PC-3 (cell line): ENCODE results near the gene CD151.

Experiments used
- EZH2 ChIP-seq: fragments of 300-600 bp; sonication (generic); IDR thresholded peaks from one replicate; pipeline ENCODE4 v1.6.1; 2017; ENCODE audit warnings: antibody characterized with exemption, mild to moderate bottlenecking, low read length; ENCODE audit not compliant: unreplicated experiment
- EZH2phosphoT487 ChIP-seq: fragments of 300-600 bp; sonication (generic); IDR thresholded peaks from 2 replicates; pipeline ENCODE4 v1.6.1; 2018; ENCODE audit warnings: mild to moderate bottlenecking, antibody characterized with exemption, low read length, borderline replicate concordance
- TF ChIP-seq, protein P1 (sequence below): fragments of 300-600 bp; sonication (generic); conservative IDR thresholded peaks from 2 replicates; pipeline ENCODE4 v1.5.1; 2017; ENCODE audit warnings: antibody characterized with exemption, low read depth, mild to moderate bottlenecking, low read length

GRCh38 chr11:837990-838307, 5.2 kb downstream of the CD151 start:
- TF ChIP-seq, protein P1, sequence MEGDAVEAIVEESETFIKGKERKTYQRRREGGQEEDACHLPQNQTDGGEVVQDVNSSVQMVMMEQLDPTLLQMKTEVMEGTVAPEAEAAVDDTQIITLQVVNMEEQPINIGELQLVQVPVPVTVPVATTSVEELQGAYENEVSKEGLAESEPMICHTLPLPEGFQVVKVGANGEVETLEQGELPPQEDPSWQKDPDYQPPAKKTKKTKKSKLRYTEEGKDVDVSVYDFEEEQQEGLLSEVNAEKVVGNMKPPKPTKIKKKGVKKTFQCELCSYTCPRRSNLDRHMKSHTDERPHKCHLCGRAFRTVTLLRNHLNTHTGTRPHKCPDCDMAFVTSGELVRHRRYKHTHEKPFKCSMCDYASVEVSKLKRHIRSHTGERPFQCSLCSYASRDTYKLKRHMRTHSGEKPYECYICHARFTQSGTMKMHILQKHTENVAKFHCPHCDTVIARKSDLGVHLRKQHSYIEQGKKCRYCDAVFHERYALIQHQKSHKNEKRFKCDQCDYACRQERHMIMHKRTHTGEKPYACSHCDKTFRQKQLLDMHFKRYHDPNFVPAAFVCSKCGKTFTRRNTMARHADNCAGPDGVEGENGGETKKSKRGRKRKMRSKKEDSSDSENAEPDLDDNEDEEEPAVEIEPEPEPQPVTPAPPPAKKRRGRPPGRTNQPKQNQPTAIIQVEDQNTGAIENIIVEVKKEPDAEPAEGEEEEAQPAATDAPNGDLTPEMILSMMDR: no peak
- no peak for TF ChIP-seq EZH2phosphoT487
- no peak for TF ChIP-seq EZH2
